GM12878 (cell line): Measurements from ENCODE around the gene PPIF. TPM values are rescaled to one million over a fixed set of nuclear protein-coding genes. Genes with fewer than 3 reads are reported as not detected.

Experiments used
- CHD4 ChIP-seq: fragments of 200-600 bp; sonication (generic); IDR thresholded peaks from 2 replicates; pipeline ENCODE4 v1.6.1; 2016; ENCODE audit warnings: mild to moderate bottlenecking
- ESRRA ChIP-seq: IDR thresholded peaks from 2 replicates; pipeline ENCODE4 v1.6.1; 2012; ENCODE audit warnings: mild to moderate bottlenecking, low read length, improper control_type of control experiment
- IRF4 ChIP-seq: IDR thresholded peaks from 2 replicates; pipeline ENCODE4 v1.6.1; 2011; ENCODE audit warnings: low read depth, low read length
- NFIC ChIP-seq: IDR thresholded peaks from 2 replicates; pipeline ENCODE4 v1.6.1; 2012; ENCODE audit warnings: low read depth, mild to moderate bottlenecking, inconsistent platforms, low read length, moderate library complexity
- NR2F1 ChIP-seq: fragments of 450-650 bp; conservative IDR thresholded peaks from 2 replicates; pipeline ENCODE4 v1.6.1; 2017; ENCODE audit warnings: mild to moderate bottlenecking
- POLR2AphosphoS2 ChIP-seq: IDR thresholded peaks from 2 replicates; pipeline ENCODE4 v1.6.1; 2011; ENCODE audit warnings: low read depth, mild to moderate bottlenecking, low read length, improper control_type of control experiment, moderate library complexity
- RCOR1 ChIP-seq: conservative IDR thresholded peaks from 2 replicates; pipeline ENCODE4 v1.6.1; 2012; ENCODE audit warnings: low read depth, low read length, improper control_type of control experiment
- SIN3A ChIP-seq: IDR thresholded peaks from 2 replicates; pipeline ENCODE4 v1.6.1; 2012; ENCODE audit warnings: low read depth, low read length, improper control_type of control experiment
- SMARCA5 ChIP-seq: fragments of 450-650 bp; IDR thresholded peaks from 2 replicates; pipeline ENCODE4 v1.6.1; 2017; ENCODE audit warnings: mild to moderate bottlenecking
- SPI1 ChIP-seq: IDR thresholded peaks from 2 replicates; pipeline ENCODE4 v1.6.1; 2011; ENCODE audit warnings: low read depth, mild to moderate bottlenecking, low read length, moderate library complexity, borderline replicate concordance; ENCODE audit not compliant: insufficient read depth
- SREBF2 ChIP-seq: IDR thresholded peaks from 2 replicates; pipeline ENCODE4 v1.6.1; 2012; ENCODE audit warnings: mild to moderate bottlenecking, low read length
- TAF1 ChIP-seq: IDR thresholded peaks from 2 replicates; pipeline ENCODE4 v1.6.1; 2011; ENCODE audit warnings: mild to moderate bottlenecking, low read depth, low read length, borderline replicate concordance
- ZNF274 ChIP-seq: IDR thresholded peaks from one replicate; pipeline ENCODE4 v1.8.0; 2011; ENCODE audit not compliant: insufficient read length, insufficient read depth
- ZSCAN29 ChIP-seq: fragments of 450-650 bp; IDR thresholded peaks from 2 replicates; pipeline ENCODE4 v1.6.1; 2017; ENCODE audit warnings: mild to moderate bottlenecking, moderate library complexity
- polyA plus RNA-seq, 11 experiments: library from polyadenylated mRNA; depleted of rRNA in 4 of 11; unstranded in 6 of 11; stranded (reverse) in 5 of 11; fragments of >200 nt; fragmentation: Nextera tagmentation in 4 of 11; fragmentation: Illumina TruSeq in 1 of 11; extraction: Ambion mirVana in 4 of 11; extraction: Trizol in 1 of 11; gene quantifications; 1 replicate in 1 of 11; 2 replicates in 10 of 11; pipeline versions ENCODE4 v1.2.1 to v1.2.3, GENCODE V29; 2011 to 2016; ENCODE audit warnings: inconsistent platforms in 2 of 11, missing spikeins in 2 of 11, low read depth in 1 of 11
- total RNA-seq, 4 experiments: library from RNA; depleted of rRNA in 3 of 4; stranded (reverse); fragments of >200 nt in 3 of 4; fragmentation: Illumina TruSeq in 1 of 4; extraction: Trizol in 1 of 4; gene quantifications; 2 replicates each; pipeline versions ENCODE4 v1.2.1 to v1.2.3, GENCODE V29; 2013 to 2021
- TF ChIP-seq, protein P1 (sequence below): fragments of 150-350 bp; IDR thresholded peaks from 2 replicates; pipeline ENCODE4 v1.6.1; 2014; ENCODE audit warnings: mild to moderate bottlenecking, low read depth, low read length
- TF ChIP-seq, protein P2 (sequence below): IDR thresholded peaks from 2 replicates; pipeline ENCODE4 v1.6.1; 2012; ENCODE audit warnings: low read length, inconsistent platforms
- TF ChIP-seq, protein P3 (sequence below): IDR thresholded peaks from 2 replicates; pipeline ENCODE4 v1.6.1; 2011; ENCODE audit warnings: low read depth, mild to moderate bottlenecking, low read length, moderate library complexity, borderline replicate concordance; ENCODE audit errors: extremely low read depth
- TF ChIP-seq, protein P4 (sequence below): fragments of 450-650 bp; formaldehyde crosslinking; IDR thresholded peaks from 2 replicates; pipeline ENCODE4 v1.5.0; 2022; ENCODE audit warnings: mild to moderate bottlenecking, missing genetic modification characterization
- TF ChIP-seq, protein P5 (sequence below): fragments of 450-650 bp; IDR thresholded peaks from 2 replicates; pipeline ENCODE4 v1.6.1; 2018; ENCODE audit warnings: borderline replicate concordance, mild to moderate bottlenecking; ENCODE audit not compliant: partially characterized antibody

Gene PPIF
- total and polyA plus RNA-seq, 10 of the 15 experiments (the other 5 are each of a cell fraction or from before 2014, with no cell fraction given) = 28.8 to 180 (median 128) TPM

DNA sequence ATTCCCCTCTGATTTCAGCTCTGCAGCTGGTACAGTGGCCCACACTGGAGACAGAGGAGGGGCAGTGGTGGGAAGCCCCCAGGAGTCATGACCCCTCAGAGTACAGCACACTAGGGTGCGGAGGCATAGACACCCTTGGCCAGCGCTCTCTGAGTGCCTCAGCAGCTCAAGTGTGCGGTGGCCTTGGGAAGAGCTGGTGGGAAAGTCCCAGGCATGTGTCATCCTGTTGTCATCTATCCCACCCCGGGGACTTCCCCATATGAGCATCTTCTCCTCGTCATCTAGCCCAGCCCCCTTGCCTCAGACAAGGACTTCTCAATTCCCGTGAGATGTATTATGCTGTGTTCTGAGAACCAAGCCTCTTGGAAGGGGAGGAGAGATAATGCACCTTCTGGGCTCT, 15.6 kb upstream of the PPIF start (continued):
- no peak for TF ChIP-seq SMARCA5
- TF ChIP-seq, protein P1, sequence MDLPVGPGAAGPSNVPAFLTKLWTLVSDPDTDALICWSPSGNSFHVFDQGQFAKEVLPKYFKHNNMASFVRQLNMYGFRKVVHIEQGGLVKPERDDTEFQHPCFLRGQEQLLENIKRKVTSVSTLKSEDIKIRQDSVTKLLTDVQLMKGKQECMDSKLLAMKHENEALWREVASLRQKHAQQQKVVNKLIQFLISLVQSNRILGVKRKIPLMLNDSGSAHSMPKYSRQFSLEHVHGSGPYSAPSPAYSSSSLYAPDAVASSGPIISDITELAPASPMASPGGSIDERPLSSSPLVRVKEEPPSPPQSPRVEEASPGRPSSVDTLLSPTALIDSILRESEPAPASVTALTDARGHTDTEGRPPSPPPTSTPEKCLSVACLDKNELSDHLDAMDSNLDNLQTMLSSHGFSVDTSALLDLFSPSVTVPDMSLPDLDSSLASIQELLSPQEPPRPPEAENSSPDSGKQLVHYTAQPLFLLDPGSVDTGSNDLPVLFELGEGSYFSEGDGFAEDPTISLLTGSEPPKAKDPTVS = no peak
- TF ChIP-seq IRF4 = 0 out of 2 replicates have a peak, but pooled peaks have one; percentile 40
- TF ChIP-seq, protein P2, sequence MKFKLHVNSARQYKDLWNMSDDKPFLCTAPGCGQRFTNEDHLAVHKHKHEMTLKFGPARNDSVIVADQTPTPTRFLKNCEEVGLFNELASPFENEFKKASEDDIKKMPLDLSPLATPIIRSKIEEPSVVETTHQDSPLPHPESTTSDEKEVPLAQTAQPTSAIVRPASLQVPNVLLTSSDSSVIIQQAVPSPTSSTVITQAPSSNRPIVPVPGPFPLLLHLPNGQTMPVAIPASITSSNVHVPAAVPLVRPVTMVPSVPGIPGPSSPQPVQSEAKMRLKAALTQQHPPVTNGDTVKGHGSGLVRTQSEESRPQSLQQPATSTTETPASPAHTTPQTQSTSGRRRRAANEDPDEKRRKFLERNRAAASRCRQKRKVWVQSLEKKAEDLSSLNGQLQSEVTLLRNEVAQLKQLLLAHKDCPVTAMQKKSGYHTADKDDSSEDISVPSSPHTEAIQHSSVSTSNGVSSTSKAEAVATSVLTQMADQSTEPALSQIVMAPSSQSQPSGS = peak; percentile 58; the same call in 1 of the 2 replicates
- TF ChIP-seq SREBF2 = no peak
- no peak for TF ChIP-seq CHD4
- TF ChIP-seq NR2F1 = peak; percentile 59; the same call in 1 of the 2 replicates
- no peak for TF ChIP-seq RCOR1
- no peak for TF ChIP-seq ESRRA
- TF ChIP-seq, protein P3, sequence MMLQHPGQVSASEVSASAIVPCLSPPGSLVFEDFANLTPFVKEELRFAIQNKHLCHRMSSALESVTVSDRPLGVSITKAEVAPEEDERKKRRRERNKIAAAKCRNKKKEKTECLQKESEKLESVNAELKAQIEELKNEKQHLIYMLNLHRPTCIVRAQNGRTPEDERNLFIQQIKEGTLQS = no peak
- TF ChIP-seq TAF1 = 0 out of 2 replicates have a peak, but pooled peaks have one; percentile 34
- TF ChIP-seq SIN3A = no peak
- TF ChIP-seq, protein P4, sequence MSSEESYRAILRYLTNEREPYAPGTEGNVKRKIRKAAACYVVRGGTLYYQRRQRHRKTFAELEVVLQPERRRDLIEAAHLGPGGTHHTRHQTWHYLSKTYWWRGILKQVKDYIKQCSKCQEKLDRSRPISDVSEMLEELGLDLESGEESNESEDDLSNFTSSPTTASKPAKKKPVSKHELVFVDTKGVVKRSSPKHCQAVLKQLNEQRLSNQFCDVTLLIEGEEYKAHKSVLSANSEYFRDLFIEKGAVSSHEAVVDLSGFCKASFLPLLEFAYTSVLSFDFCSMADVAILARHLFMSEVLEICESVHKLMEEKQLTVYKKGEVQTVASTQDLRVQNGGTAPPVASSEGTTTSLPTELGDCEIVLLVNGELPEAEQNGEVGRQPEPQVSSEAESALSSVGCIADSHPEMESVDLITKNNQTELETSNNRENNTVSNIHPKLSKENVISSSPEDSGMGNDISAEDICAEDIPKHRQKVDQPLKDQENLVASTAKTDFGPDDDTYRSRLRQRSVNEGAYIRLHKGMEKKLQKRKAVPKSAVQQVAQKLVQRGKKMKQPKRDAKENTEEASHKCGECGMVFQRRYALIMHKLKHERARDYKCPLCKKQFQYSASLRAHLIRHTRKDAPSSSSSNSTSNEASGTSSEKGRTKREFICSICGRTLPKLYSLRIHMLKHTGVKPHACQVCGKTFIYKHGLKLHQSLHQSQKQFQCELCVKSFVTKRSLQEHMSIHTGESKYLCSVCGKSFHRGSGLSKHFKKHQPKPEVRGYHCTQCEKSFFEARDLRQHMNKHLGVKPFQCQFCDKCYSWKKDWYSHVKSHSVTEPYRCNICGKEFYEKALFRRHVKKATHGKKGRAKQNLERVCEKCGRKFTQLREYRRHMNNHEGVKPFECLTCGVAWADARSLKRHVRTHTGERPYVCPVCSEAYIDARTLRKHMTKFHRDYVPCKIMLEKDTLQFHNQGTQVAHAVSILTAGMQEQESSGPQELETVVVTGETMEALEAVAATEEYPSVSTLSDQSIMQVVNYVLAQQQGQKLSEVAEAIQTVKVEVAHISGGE (CRISPR knock-in tag) = no peak
- TF ChIP-seq NFIC = no peak
- TF ChIP-seq, protein P5, sequence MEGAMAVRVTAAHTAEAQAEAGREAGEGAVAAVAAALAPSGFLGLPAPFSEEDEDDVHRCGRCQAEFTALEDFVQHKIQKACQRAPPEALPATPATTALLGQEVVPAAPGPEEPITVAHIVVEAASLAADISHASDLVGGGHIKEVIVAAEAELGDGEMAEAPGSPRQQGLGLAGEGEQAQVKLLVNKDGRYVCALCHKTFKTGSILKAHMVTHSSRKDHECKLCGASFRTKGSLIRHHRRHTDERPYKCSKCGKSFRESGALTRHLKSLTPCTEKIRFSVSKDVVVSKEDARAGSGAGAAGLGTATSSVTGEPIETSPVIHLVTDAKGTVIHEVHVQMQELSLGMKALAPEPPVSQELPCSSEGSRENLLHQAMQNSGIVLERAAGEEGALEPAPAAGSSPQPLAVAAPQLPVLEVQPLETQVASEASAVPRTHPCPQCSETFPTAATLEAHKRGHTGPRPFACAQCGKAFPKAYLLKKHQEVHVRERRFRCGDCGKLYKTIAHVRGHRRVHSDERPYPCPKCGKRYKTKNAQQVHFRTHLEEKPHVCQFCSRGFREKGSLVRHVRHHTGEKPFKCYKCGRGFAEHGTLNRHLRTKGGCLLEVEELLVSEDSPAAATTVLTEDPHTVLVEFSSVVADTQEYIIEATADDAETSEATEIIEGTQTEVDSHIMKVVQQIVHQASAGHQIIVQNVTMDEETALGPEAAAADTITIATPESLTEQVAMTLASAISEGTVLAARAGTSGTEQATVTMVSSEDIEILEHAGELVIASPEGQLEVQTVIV = no peak
- no peak for TF ChIP-seq ZSCAN29
- TF ChIP-seq POLR2AphosphoS2 = no peak
- TF ChIP-seq ZNF274 = no peak
- TF ChIP-seq SPI1 = peak; percentile 69; the same call in 1 of the 2 replicates
